ENCODE data around the gene ADGRV1.

The ADGRV1 gene

DNA sequence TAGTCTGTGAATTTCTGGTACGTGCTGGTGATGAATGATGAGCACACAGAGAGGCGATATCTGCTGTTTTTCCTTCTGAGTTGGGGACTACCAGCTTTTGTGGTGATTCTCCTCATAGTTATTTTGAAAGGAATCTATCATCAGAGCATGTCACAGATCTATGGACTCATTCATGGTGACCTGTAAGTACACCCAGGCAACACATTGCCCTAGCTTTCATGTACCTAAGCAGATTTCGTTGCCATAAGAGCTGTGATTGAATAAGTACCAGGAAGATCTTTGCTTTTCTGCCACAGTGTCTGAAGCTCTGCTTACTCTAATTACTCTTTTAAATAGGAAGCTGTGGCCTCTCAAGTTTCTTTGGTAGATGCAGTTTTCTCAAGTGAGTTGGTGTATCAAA is 426.7 kb downstream of the ADGRV1 start:
- no peaks in the 10 kb centered on the region for H3K36me3 ChIP-seq (ENCODE audit: control insufficient read depth, low read length)

DNA sequence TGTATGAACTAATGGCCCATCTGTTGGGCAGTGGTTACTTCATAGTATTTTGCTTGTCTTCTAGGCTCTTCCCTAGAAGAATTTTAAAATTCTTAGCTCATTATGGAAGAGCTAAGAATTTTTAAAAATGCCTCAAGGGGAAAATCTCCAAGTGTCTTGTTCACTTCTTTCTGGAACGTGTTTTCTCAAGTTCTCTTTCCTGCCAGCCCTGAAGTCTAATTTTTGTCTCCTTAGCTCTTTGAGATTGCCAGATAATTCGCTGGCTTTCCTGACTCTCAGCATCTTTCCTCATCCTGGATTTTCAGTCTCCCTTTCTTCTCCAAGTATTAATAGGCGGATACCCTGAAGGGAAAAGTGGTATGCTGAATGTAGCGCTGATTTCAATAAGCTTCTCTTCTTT is 429.1 kb downstream of the ADGRV1 start:
- H3K9me3 ChIP-seq (ENCODE audit: control insufficient read depth, insufficient read depth, low read length): no peaks in the 10 kb centered on the region
- H3K4me1 ChIP-seq (ENCODE audit: control insufficient read depth, low read length): no peaks in the 10 kb centered on the region
- H4K20me1 ChIP-seq (ENCODE audit: control insufficient read depth, insufficient read depth, low read depth, low read length): no peaks in the 10 kb centered on the region
- H3K27me3 ChIP-seq (ENCODE audit: control insufficient read depth, low read length): no peaks in the 10 kb centered on the region
- no peaks in the 10 kb centered on the region for H3F3A ChIP-seq (ENCODE audit: control insufficient read depth, insufficient read depth)
- no peaks in the 10 kb centered on the region for H3K36me3 ChIP-seq (ENCODE audit: control insufficient read depth, low read length)
- TF ChIP-seq EZH2phosphoT487 (IDR thresholded peaks at IDR 0.05; ENCODE audit: borderline replicate concordance, low read length): no peak
- TF ChIP-seq, protein P1, sequence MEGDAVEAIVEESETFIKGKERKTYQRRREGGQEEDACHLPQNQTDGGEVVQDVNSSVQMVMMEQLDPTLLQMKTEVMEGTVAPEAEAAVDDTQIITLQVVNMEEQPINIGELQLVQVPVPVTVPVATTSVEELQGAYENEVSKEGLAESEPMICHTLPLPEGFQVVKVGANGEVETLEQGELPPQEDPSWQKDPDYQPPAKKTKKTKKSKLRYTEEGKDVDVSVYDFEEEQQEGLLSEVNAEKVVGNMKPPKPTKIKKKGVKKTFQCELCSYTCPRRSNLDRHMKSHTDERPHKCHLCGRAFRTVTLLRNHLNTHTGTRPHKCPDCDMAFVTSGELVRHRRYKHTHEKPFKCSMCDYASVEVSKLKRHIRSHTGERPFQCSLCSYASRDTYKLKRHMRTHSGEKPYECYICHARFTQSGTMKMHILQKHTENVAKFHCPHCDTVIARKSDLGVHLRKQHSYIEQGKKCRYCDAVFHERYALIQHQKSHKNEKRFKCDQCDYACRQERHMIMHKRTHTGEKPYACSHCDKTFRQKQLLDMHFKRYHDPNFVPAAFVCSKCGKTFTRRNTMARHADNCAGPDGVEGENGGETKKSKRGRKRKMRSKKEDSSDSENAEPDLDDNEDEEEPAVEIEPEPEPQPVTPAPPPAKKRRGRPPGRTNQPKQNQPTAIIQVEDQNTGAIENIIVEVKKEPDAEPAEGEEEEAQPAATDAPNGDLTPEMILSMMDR (IDR thresholded peaks at IDR 0.05; ENCODE audit: low read depth, low read length, poor library complexity, severe bottlenecking): no peak
- H3K4me3 ChIP-seq (ENCODE audit: low read length): no peak overlapping the region
- H3K27ac ChIP-seq (ENCODE audit: low read depth, low read length): no peak overlapping the region
- no peaks in the 10 kb centered on the region for H3K79me2 ChIP-seq (ENCODE audit: control insufficient read depth, low read length)
- H3K9me2 ChIP-seq (replicated peaks; ENCODE audit: control insufficient read depth, low read length): no peaks in the 10 kb centered on the region
- H3K4me2 ChIP-seq (ENCODE audit: low read length): no peak overlapping the region

More for the DNA sequence above, 426.7 kb downstream of the ADGRV1 start:
- Histone ChIP-seq H3K27ac (ENCODE audit: low read depth, low read length) (no peak overlapping the region), H3K4me2 (ENCODE audit: low read length) (no peak overlapping the region), H3K9me3 (ENCODE audit: control insufficient read depth, insufficient read depth, low read length) (no peaks in the 10 kb centered on the region), H3K27me3 (ENCODE audit: control insufficient read depth, low read length) (no peaks in the 10 kb centered on the region), H3K9me2 (replicated peaks; ENCODE audit: control insufficient read depth, low read length) (no peaks in the 10 kb centered on the region), H3K4me1 (ENCODE audit: control insufficient read depth, low read length) (no peaks in the 10 kb centered on the region), H3K4me3 (ENCODE audit: low read length) (no peak overlapping the region), H3F3A (ENCODE audit: control insufficient read depth, insufficient read depth) (no peaks in the 10 kb centered on the region), H4K20me1 (ENCODE audit: control insufficient read depth, insufficient read depth, low read depth, low read length) (no peaks in the 10 kb centered on the region), H3K79me2 (ENCODE audit: control insufficient read depth, low read length) (no peaks in the 10 kb centered on the region)
- TF ChIP-seq EZH2phosphoT487 (IDR thresholded peaks at IDR 0.05; ENCODE audit: borderline replicate concordance, low read length): no peak
- TF ChIP-seq, protein P1 (IDR thresholded peaks at IDR 0.05; ENCODE audit: low read depth, low read length, poor library complexity, severe bottlenecking): no peak

DNA sequence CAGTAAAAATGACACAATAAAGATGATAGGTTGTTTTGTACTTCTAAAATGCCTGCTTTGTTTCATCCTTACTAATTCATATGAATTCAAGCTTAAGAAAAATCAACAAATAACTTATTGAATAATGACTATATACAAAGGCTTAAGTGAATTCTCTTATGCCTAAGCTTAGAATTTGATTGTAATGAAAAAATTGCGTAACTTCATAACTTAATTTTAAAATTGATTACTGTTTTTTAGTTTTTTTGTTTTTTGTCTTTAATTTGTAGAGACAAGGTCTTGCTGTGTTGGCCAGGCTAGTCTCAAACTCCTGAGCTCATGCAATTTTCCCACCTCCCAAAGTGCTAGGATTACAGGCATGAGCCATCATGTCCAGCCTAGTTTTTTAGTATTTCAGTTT is 432.6 kb downstream of the ADGRV1 start:
- Histone ChIP-seq H3K27me3 (ENCODE audit: control insufficient read depth, low read length) (no peaks in the 10 kb centered on the region), H3K4me3 (ENCODE audit: low read length) (no peak overlapping the region), H3K79me2 (ENCODE audit: control insufficient read depth, low read length) (no peaks in the 10 kb centered on the region), H4K20me1 (ENCODE audit: control insufficient read depth, insufficient read depth, low read depth, low read length) (no peaks in the 10 kb centered on the region), H3F3A (ENCODE audit: control insufficient read depth, insufficient read depth) (no peaks in the 10 kb centered on the region), H3K4me2 (ENCODE audit: low read length) (no peak overlapping the region), H3K4me1 (ENCODE audit: control insufficient read depth, low read length) (no peaks in the 10 kb centered on the region), H3K27ac (ENCODE audit: low read depth, low read length) (no peak overlapping the region), H3K9me3 (ENCODE audit: control insufficient read depth, insufficient read depth, low read length) (no peaks in the 10 kb centered on the region), H3K9me2 (replicated peaks; ENCODE audit: control insufficient read depth, low read length) (no peaks in the 10 kb centered on the region), H3K36me3 (ENCODE audit: control insufficient read depth, low read length) (no peaks in the 10 kb centered on the region)
- TF ChIP-seq, protein P1 (IDR thresholded peaks at IDR 0.05; ENCODE audit: low read depth, low read length, poor library complexity, severe bottlenecking): no peak
- TF ChIP-seq EZH2phosphoT487 (IDR thresholded peaks at IDR 0.05; ENCODE audit: borderline replicate concordance, low read length): no peak

DNA sequence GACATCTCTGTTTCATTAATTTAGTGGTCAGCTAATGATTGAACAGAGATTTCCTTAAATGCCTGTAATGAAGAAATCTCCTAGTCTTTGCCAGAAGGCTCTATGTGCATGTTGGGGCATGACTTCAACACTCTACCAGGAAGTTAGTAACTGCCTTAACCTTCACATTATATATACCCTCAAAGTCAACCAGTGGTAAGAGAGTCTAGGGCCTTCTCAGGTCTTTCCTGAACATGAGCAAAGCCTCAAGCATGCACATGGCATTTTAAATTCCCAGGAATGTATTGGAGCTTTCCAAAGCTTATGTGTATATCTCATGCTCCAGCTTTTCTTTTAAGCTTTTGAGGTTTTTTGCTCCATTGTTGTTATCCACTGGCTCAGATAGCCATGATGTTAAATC is 436.2 kb downstream of the ADGRV1 start:
- H3K27ac ChIP-seq (ENCODE audit: low read depth, low read length): no peak overlapping the region
- no peaks in the 10 kb centered on the region for H3K9me3 ChIP-seq (ENCODE audit: control insufficient read depth, insufficient read depth, low read length)
- H3K27me3 ChIP-seq (ENCODE audit: control insufficient read depth, low read length): no peaks in the 10 kb centered on the region
- no peak overlapping the region for H3K4me2 ChIP-seq (ENCODE audit: low read length)
- TF ChIP-seq EZH2phosphoT487 (IDR thresholded peaks at IDR 0.05; ENCODE audit: borderline replicate concordance, low read length): no peak
- TF ChIP-seq, protein P1 (IDR thresholded peaks at IDR 0.05; ENCODE audit: low read depth, low read length, poor library complexity, severe bottlenecking): no peak
- no peaks in the 10 kb centered on the region for H3F3A ChIP-seq (ENCODE audit: control insufficient read depth, insufficient read depth)
- no peak overlapping the region for H3K4me3 ChIP-seq (ENCODE audit: low read length)
- no peaks in the 10 kb centered on the region for H3K4me1 ChIP-seq (ENCODE audit: control insufficient read depth, low read length)
- H3K79me2 ChIP-seq (ENCODE audit: control insufficient read depth, low read length): no peaks in the 10 kb centered on the region
- no peaks in the 10 kb centered on the region for H3K36me3 ChIP-seq (ENCODE audit: control insufficient read depth, low read length)
- no peaks in the 10 kb centered on the region for H4K20me1 ChIP-seq (ENCODE audit: control insufficient read depth, insufficient read depth, low read depth, low read length)
- H3K9me2 ChIP-seq (replicated peaks; ENCODE audit: control insufficient read depth, low read length): no peaks in the 10 kb centered on the region

Measured in DOHH2 (cell line).